Activated CD4-positive, alpha-beta T cell treated with anti-CD3 and anti-CD28 coated beads, Interleukin-2, amount 50 U/mL, for 1 hour (primary cell): Measurements from ENCODE around the gene JAM3.

Experiments used
- DNase-seq: peaks from one replicate; pipeline ENCODE4 v3.0.0-alpha.2; 2020

JAM3 gene

GRCh38 chr11:134199531-134199930, 130.7 kb downstream of the JAM3 start:
- no peak for DNase-seq

- DNase-seq: no peak
Observed at GRCh38 chr11:134200688-134201087, 131.8 kb downstream of the JAM3 start.
